Measurements from ENCODE around the gene GPATCH8.

DNA sequence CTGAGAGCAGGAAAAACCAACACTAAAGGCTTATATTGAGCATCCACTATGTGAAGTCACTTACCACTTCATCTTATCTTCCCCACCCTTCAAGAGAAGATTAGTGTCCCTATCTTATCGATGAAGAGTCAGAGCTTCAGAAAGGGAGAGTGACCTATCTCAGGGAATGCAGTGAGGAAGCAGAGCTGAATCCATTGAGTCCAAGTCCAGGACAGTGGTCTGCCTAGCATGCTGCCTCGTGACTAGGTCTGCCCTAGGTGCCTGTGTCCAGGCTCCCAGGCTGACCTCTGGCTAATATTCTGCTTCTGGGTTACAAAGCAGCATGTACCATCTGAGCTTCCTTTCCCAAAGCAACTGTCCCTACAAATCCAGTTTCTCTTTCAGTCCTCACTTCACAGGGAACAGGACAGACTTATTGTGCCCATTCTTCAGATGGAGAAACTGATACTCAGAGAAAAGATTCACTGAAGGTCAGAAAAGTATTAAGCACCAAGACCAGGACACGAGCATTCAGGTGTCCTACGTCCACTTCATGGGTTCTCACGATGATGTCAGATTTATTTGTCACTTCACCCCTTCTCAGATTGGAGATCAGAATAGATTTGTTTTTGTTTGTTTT lies 40.8 kb upstream of the GPATCH8 start:
- TF ChIP-seq, protein P1, sequence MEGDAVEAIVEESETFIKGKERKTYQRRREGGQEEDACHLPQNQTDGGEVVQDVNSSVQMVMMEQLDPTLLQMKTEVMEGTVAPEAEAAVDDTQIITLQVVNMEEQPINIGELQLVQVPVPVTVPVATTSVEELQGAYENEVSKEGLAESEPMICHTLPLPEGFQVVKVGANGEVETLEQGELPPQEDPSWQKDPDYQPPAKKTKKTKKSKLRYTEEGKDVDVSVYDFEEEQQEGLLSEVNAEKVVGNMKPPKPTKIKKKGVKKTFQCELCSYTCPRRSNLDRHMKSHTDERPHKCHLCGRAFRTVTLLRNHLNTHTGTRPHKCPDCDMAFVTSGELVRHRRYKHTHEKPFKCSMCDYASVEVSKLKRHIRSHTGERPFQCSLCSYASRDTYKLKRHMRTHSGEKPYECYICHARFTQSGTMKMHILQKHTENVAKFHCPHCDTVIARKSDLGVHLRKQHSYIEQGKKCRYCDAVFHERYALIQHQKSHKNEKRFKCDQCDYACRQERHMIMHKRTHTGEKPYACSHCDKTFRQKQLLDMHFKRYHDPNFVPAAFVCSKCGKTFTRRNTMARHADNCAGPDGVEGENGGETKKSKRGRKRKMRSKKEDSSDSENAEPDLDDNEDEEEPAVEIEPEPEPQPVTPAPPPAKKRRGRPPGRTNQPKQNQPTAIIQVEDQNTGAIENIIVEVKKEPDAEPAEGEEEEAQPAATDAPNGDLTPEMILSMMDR (IDR thresholded peaks at IDR 0.05): no peak
- no peak for TF ChIP-seq POLR2A (IDR thresholded peaks at IDR 0.05)
